IMR-90 (cell line): ENCODE results near the gene RHAG. TPM values are rescaled to one million over a fixed set of nuclear protein-coding genes. Genes with fewer than 3 reads are reported as not detected.

Experiments used
- ATAC-seq: fragments of 200-7000 bp; cut with Tn5 transposase; 2 replicates; pipeline ENCODE4 v1.9.1; 2020; ENCODE audit warnings: low read depth, mild to moderate bottlenecking, moderate library complexity
- BruUV-seq: library from RNA; stranded (reverse); fragments of 400-500 nt; replicated peaks from 2 replicates; lab custom pipeline; 2021; lab: Mats Ljungman, UMichigan
- CTCF ChIA-PET: fragments of 300-600 bp; formaldehyde crosslinking; extraction: SDS; loops from one replicate; lab custom pipeline; 2021; ENCODE audit warnings: antibody characterized with exemption; lab: Yijun Ruan, JAX
- POLR2A ChIA-PET: fragments of 300-600 bp; sonication (Branson Sonifier 250); formaldehyde crosslinking; loops from one replicate; lab custom pipeline; 2022; ENCODE audit warnings: antibody characterized with exemption; ENCODE audit not compliant: unreplicated experiment; lab: Charles Lee
- DNase-seq: peaks from one replicate; pipeline ENCODE4 v3.0.0; 2013
- H2AFZ ChIP-seq: replicated peaks from 2 replicates; pipeline ENCODE3; 2013; ENCODE audit warnings: low read length, mild to moderate bottlenecking; ENCODE audit not compliant: poor library complexity
- H2AK5ac ChIP-seq: 2 replicates; pipeline ENCODE4 v1.6.1; 2013; ENCODE audit warnings: low read depth, low read length, inconsistent platforms
- H2AK9ac ChIP-seq: replicated peaks from 2 replicates; pipeline ENCODE3; 2013; ENCODE audit warnings: mild to moderate bottlenecking, low read depth, low read length, moderate library complexity; ENCODE audit not compliant: poor library complexity
- H2BK120ac ChIP-seq: 2 replicates; pipeline ENCODE4 v1.6.1; 2013; ENCODE audit warnings: low read depth, low read length, inconsistent platforms
- H2BK15ac ChIP-seq: 3 replicates; pipeline ENCODE4 v1.6.1; 2013; ENCODE audit warnings: low read depth, low read length, inconsistent platforms
- H2BK20ac ChIP-seq: 2 replicates; pipeline ENCODE4 v1.6.1; 2013; ENCODE audit warnings: low read depth, mild to moderate bottlenecking, inconsistent platforms, low read length, moderate library complexity
- H2BK5ac ChIP-seq: 2 replicates; pipeline ENCODE4 v1.6.1; 2013; ENCODE audit warnings: mild to moderate bottlenecking, low read depth, low read length, inconsistent platforms; ENCODE audit not compliant: poor library complexity, severe bottlenecking
- H3K14ac ChIP-seq: replicated peaks from 2 replicates; pipeline ENCODE4 v1.6.1; 2013; ENCODE audit warnings: low read depth, low read length, inconsistent platforms
- H3K18ac ChIP-seq: 2 replicates; pipeline ENCODE4 v1.6.1; 2013; ENCODE audit warnings: low read depth, low read length, control low read depth
- H3K23ac ChIP-seq: 2 replicates; pipeline ENCODE4 v1.6.1; 2013; ENCODE audit warnings: low read depth, low read length, inconsistent platforms
- H3K27ac ChIP-seq: 2 replicates; pipeline ENCODE4 v1.5.1; 2013; ENCODE audit warnings: mild to moderate bottlenecking, control low read depth, low read length; ENCODE audit not compliant: insufficient read depth
- H3K27me3 ChIP-seq: 2 replicates; pipeline ENCODE4 v1.6.1; 2013; ENCODE audit warnings: low read length; ENCODE audit not compliant: control insufficient read depth, insufficient read depth
- H3K36me3 ChIP-seq: 2 replicates; pipeline ENCODE4 v1.6.1; 2013; ENCODE audit warnings: low read length, mixed read lengths; ENCODE audit not compliant: control insufficient read depth, insufficient read depth
- H3K4ac ChIP-seq: 2 replicates; pipeline ENCODE4 v1.6.1; 2013; ENCODE audit warnings: low read depth, low read length, inconsistent platforms
- H3K4me1 ChIP-seq: 2 replicates; pipeline ENCODE4 v1.6.1; 2013; ENCODE audit warnings: low read length, mixed read lengths; ENCODE audit not compliant: control insufficient read depth, insufficient read depth
- H3K4me2 ChIP-seq: 2 replicates; pipeline ENCODE4 v1.6.1; 2013; ENCODE audit warnings: low read depth, mild to moderate bottlenecking, control low read depth, low read length, moderate library complexity
- H3K4me3 ChIP-seq: 2 replicates; pipeline ENCODE4 v1.5.1; 2013; ENCODE audit warnings: low read depth, mild to moderate bottlenecking, control low read depth, low read length, moderate library complexity; ENCODE audit not compliant: insufficient read depth
- H3K56ac ChIP-seq: 2 replicates; pipeline ENCODE4 v1.6.1; 2013; ENCODE audit warnings: low read length, inconsistent platforms; ENCODE audit not compliant: insufficient read depth; ENCODE audit errors: extremely low read depth
- H3K79me1 ChIP-seq, 2 experiments: 2 replicates each; pipeline ENCODE4 v1.6.1; 2013; ENCODE audit warnings: low read length in 2 of 2, inconsistent platforms in 1 of 2, low read depth in 1 of 2
- H3K9ac ChIP-seq: 2 replicates; pipeline ENCODE4 v1.6.1; 2013; ENCODE audit warnings: low read depth, low read length, control low read depth
- H3K9me1 ChIP-seq: 2 replicates; pipeline ENCODE4 v1.6.1; 2013; ENCODE audit warnings: low read length, inconsistent platforms; ENCODE audit not compliant: insufficient read depth
- H3K9me3 ChIP-seq: 2 replicates; pipeline ENCODE4 v1.6.1; 2013; ENCODE audit warnings: low read length; ENCODE audit not compliant: control insufficient read depth, insufficient read depth
- H4K20me1 ChIP-seq: 2 replicates; pipeline ENCODE4 v1.6.1; 2013; ENCODE audit warnings: low read length, inconsistent platforms; ENCODE audit not compliant: insufficient read depth
- H4K5ac ChIP-seq: 2 replicates; pipeline ENCODE4 v1.6.1; 2013; ENCODE audit warnings: mild to moderate bottlenecking, low read depth, low read length, control low read depth
- H4K8ac ChIP-seq, 2 experiments: 2 replicates each; pipeline ENCODE4 v1.6.1; 2013; ENCODE audit warnings: low read depth in 2 of 2, low read length in 2 of 2, control low read depth in 1 of 2, inconsistent platforms in 1 of 2
- H4K91ac ChIP-seq: 2 replicates; pipeline ENCODE4 v1.6.1; 2013; ENCODE audit warnings: low read depth, low read length, inconsistent platforms; ENCODE audit not compliant: insufficient read depth
- BHLHE40 ChIP-seq: fragments of 150-350 bp; IDR thresholded peaks from 2 replicates; pipeline ENCODE4 v1.6.1; 2016; ENCODE audit warnings: mild to moderate bottlenecking, low read depth, low read length
- CEBPB ChIP-seq: IDR thresholded peaks from 2 replicates; pipeline ENCODE4 v1.6.1; 2012; ENCODE audit warnings: low read depth, low read length, improper control_type of control experiment
- CHD1 ChIP-seq: IDR thresholded peaks from 2 replicates; pipeline ENCODE4 v1.6.1; 2012; ENCODE audit warnings: low read depth, low read length, improper control_type of control experiment
- FOS ChIP-seq: fragments of 150-350 bp; IDR thresholded peaks from 2 replicates; pipeline ENCODE4 v1.6.1; 2016; ENCODE audit warnings: low read depth, low read length
- MAFK ChIP-seq: IDR thresholded peaks from 2 replicates; pipeline ENCODE4 v1.6.1; 2012; ENCODE audit warnings: low read depth, low read length, improper control_type of control experiment
- MAZ ChIP-seq: IDR thresholded peaks from 2 replicates; pipeline ENCODE4 v1.6.1; 2012; ENCODE audit warnings: low read depth, mild to moderate bottlenecking, low read length, improper control_type of control experiment, moderate library complexity, borderline replicate concordance
- RAD21 ChIP-seq: IDR thresholded peaks from 2 replicates; pipeline ENCODE4 v1.6.1; 2012; ENCODE audit warnings: low read length, improper control_type of control experiment
- RCOR1 ChIP-seq: IDR thresholded peaks from 2 replicates; pipeline ENCODE4 v1.6.1; 2012; ENCODE audit warnings: mild to moderate bottlenecking, low read length, improper control_type of control experiment; ENCODE audit not compliant: insufficient replicate concordance
- RFX5 ChIP-seq: IDR thresholded peaks from 2 replicates; pipeline ENCODE4 v1.8.0; 2012; ENCODE audit warnings: low read depth, mild to moderate bottlenecking, low read length, moderate library complexity
- SMC3 ChIP-seq: fragments of 150-350 bp; IDR thresholded peaks from 2 replicates; pipeline ENCODE4 v1.6.1; 2016; ENCODE audit warnings: low read depth, mild to moderate bottlenecking, antibody characterized with exemption, low read length, moderate library complexity
- WGBS, 2 experiments: methylation state at CpG; one replicate each; pipeline versions ENCODE4 v1.1.5 to v1.1.7; 2013; ENCODE audit warnings: missing lambda C conversion rate in 2 of 2; ENCODE audit not compliant: insufficient read length in 1 of 2; ENCODE audit errors: extremely low coverage in 2 of 2; 5-methylcytosine and 5-hydroxymethylcytosine counted together
- dilution Hi-C: fragments of 300-500 bp; cut with HindIII; formaldehyde crosslinking; loops from one replicate; pipeline ENCODE4 v1.14.3; 2018; ENCODE audit warnings: low sequenced_read_pairs; ENCODE audit not compliant: unreplicated experiment
- in situ Hi-C: fragments of 300-500 bp; cut with MboI; formaldehyde crosslinking; loops from 3 replicates; pipeline ENCODE4 v1.14.3; 2019; ENCODE audit warnings: low sequenced_read_pairs, inconsistent platforms, mixed read lengths
- intact Hi-C: fragments of 100-400 bp; cut with micrococcal nuclease; formaldehyde crosslinking; loops from 2 replicates; pipeline ENCODE4 v1.10.0; 2022
- polyA plus RNA-seq, 3 experiments: library from polyadenylated mRNA; depleted of rRNA; stranded (reverse); fragments of >200 nt; gene quantifications; 2 replicates each; pipeline ENCODE4 v1.2.3, GENCODE V29; 2012; ENCODE audit warnings: low replicate concordance in 1 of 3
- total RNA-seq: library from RNA; depleted of rRNA; stranded (reverse); fragments of >200 nt; gene quantifications from 2 replicates; pipeline ENCODE4 v1.2.3, GENCODE V29; 2012
- TF ChIP-seq, protein P1 (sequence below): conservative IDR thresholded peaks from 2 replicates; pipeline ENCODE4 v1.5.1; 2012; ENCODE audit warnings: mild to moderate bottlenecking, low read depth, low read length, improper control_type of control experiment

The RHAG gene
- total and polyA plus RNA-seq, 2 of the 4 experiments (the other 2 are of a cell fraction): not detected

GRCh38 chr6:49634092-49634835 lies 2.4 kb downstream of the RHAG start:
- Histone ChIP-seq H2BK120ac (no peak overlapping the region), H3K4me1 (no peaks in the 10 kb centered on the region), H3K4ac (no peak overlapping the region), H3K4me3 (no peak overlapping the region), H3K27ac (no peak overlapping the region), H3K18ac (no peak overlapping the region), H3K4me2 (no peak overlapping the region), H2AK9ac (no peak overlapping the region), H3K14ac (no peak overlapping the region), H4K91ac (no peak overlapping the region), H3K9me3 (no peaks in the 10 kb centered on the region), H3K9me1 (no peaks in the 10 kb centered on the region), H3K27me3 (no peaks in the 10 kb centered on the region), H4K5ac (no peak overlapping the region), H3K56ac (no peak overlapping the region), H2AK5ac (no peak overlapping the region), H2BK20ac (no peak overlapping the region), H2BK5ac (no peak overlapping the region), H3K79me1 (no peaks in the 10 kb centered on the region), H3K36me3 (no peaks in the 10 kb centered on the region), H3K23ac (no peak overlapping the region), H2BK15ac (no peak overlapping the region), H3K9ac (no peak overlapping the region), H2AFZ (no peak overlapping the region), H4K20me1 (no peaks in the 10 kb centered on the region), H4K8ac (no peak overlapping the region)
- ATAC-seq (no peak), DNase-seq (no peak)
- CTCF ChIA-PET: no interaction called here
- POLR2A ChIA-PET: no interaction called here
- intact Hi-C loops: no loop called here
- dilution Hi-C loops: no loop called here
- TF ChIP-seq, protein P1, sequence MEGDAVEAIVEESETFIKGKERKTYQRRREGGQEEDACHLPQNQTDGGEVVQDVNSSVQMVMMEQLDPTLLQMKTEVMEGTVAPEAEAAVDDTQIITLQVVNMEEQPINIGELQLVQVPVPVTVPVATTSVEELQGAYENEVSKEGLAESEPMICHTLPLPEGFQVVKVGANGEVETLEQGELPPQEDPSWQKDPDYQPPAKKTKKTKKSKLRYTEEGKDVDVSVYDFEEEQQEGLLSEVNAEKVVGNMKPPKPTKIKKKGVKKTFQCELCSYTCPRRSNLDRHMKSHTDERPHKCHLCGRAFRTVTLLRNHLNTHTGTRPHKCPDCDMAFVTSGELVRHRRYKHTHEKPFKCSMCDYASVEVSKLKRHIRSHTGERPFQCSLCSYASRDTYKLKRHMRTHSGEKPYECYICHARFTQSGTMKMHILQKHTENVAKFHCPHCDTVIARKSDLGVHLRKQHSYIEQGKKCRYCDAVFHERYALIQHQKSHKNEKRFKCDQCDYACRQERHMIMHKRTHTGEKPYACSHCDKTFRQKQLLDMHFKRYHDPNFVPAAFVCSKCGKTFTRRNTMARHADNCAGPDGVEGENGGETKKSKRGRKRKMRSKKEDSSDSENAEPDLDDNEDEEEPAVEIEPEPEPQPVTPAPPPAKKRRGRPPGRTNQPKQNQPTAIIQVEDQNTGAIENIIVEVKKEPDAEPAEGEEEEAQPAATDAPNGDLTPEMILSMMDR: no peak
- TF ChIP-seq MAFK (no peak), RFX5 (no peak), BHLHE40 (no peak), FOS (no peak), RAD21 (no peak), CHD1 (no peak), MAZ (no peak), SMC3 (no peak), RCOR1 (no peak), CEBPB (no peak)
- WGBS, 2 experiments: no CpG with 5 or more reads among the region's 6 CpGs
- in situ Hi-C loops: no loop called here
- no TSS peak for BruUV-seq
